K562 (cell line): Measurements from ENCODE around the gene PFKP. TPM values are rescaled to one million over a fixed set of nuclear protein-coding genes. Genes with fewer than 3 reads are reported as not detected.

Experiments
- MYNN ChIP-seq, 2 experiments: sonication (generic); formaldehyde crosslinking in 1 of 2; IDR thresholded peaks; 2 replicates each; pipeline versions ENCODE4 v1.5.0 to v1.6.1; 2016 to 2020; ENCODE audit warnings: antibody characterized with exemption in 1 of 2, missing genetic modification reagents in 1 of 2
- RBM22 ChIP-seq: fragments of 200-400 bp; formaldehyde crosslinking; IDR thresholded peaks from 2 replicates; pipeline ENCODE4 v1.6.1; 2018; ENCODE audit warnings: low read length, low read depth; ENCODE audit not compliant: poor library complexity, severe bottlenecking
- polyA plus RNA-seq, 8 experiments: library from polyadenylated mRNA; depleted of rRNA in 4 of 8; stranded (reverse) in 5 of 8; unstranded in 3 of 8; fragments of >200 nt; fragmentation: Nextera tagmentation in 2 of 8; fragmentation: Illumina TruSeq in 1 of 8; extraction: Ambion mirVana in 2 of 8; extraction: Trizol in 1 of 8; gene quantifications; 2 replicates each; pipeline versions ENCODE4 v1.2.1 to v1.2.3, GENCODE V29; 2011 to 2014; ENCODE audit warnings: inconsistent platforms in 1 of 8, missing spikeins in 1 of 8
- total RNA-seq, 7 experiments: library from RNA; depleted of rRNA in 6 of 7; stranded (reverse); fragments of >200 nt in 6 of 7; fragmentation: Illumina TruSeq in 2 of 7; extraction: Trizol in 2 of 7; gene quantifications; 2 replicates each; pipeline versions ENCODE4 v1.2.1 to v1.2.3, GENCODE V29; 2011 to 2021; ENCODE audit warnings: low replicate concordance in 1 of 7
- TF ChIP-seq, protein P1 (sequence below): sonication (generic); formaldehyde crosslinking; IDR thresholded peaks from 2 replicates; pipeline ENCODE4 v1.8.0; 2022; ENCODE audit warnings: mild to moderate bottlenecking, missing genetic modification reagents
- TF ChIP-seq, protein P2 (sequence below), 2 experiments: IDR thresholded peaks in 1 of 2; conservative IDR thresholded peaks in 1 of 2; 2 replicates each; pipeline ENCODE4 v1.6.1; 2016; ENCODE audit warnings: low read depth in 2 of 2, mild to moderate bottlenecking in 1 of 2, missing compliant biosample characterization in 1 of 2, missing genetic modification characterization in 1 of 2, moderate library complexity in 1 of 2

The PFKP gene
- total and polyA plus RNA-seq, 9 of the 15 experiments (the other 6 are each of a cell fraction or from before 2014, with no cell fraction given): 23.5 to 116 (median 62.1) TPM

DNA sequence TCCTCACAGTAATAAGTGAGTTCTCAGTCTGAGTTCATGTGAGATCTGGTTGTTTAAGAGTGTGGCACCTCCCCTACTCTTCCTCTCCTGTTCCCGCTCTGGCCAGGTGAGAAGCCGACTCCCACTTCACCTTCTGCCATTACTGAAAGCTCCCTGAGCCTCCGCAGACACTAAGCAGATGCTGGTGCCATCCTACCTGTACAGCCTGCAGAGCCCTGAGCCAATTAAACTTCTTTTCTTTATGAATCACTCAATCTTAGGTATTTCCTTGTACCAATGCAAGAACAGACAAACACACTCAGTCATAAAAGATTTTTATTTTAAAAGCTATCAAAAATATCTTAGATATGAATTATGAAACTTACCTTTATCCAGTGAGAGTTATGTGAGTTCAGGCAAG is 39.5 kb upstream of the PFKP start (continued):
- TF ChIP-seq, protein P1, sequence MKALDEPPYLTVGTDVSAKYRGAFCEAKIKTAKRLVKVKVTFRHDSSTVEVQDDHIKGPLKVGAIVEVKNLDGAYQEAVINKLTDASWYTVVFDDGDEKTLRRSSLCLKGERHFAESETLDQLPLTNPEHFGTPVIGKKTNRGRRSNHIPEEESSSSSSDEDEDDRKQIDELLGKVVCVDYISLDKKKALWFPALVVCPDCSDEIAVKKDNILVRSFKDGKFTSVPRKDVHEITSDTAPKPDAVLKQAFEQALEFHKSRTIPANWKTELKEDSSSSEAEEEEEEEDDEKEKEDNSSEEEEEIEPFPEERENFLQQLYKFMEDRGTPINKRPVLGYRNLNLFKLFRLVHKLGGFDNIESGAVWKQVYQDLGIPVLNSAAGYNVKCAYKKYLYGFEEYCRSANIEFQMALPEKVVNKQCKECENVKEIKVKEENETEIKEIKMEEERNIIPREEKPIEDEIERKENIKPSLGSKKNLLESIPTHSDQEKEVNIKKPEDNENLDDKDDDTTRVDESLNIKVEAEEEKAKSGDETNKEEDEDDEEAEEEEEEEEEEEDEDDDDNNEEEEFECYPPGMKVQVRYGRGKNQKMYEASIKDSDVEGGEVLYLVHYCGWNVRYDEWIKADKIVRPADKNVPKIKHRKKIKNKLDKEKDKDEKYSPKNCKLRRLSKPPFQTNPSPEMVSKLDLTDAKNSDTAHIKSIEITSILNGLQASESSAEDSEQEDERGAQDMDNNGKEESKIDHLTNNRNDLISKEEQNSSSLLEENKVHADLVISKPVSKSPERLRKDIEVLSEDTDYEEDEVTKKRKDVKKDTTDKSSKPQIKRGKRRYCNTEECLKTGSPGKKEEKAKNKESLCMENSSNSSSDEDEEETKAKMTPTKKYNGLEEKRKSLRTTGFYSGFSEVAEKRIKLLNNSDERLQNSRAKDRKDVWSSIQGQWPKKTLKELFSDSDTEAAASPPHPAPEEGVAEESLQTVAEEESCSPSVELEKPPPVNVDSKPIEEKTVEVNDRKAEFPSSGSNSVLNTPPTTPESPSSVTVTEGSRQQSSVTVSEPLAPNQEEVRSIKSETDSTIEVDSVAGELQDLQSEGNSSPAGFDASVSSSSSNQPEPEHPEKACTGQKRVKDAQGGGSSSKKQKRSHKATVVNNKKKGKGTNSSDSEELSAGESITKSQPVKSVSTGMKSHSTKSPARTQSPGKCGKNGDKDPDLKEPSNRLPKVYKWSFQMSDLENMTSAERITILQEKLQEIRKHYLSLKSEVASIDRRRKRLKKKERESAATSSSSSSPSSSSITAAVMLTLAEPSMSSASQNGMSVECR (CRISPR knock-in tag): no peak
- TF ChIP-seq, protein P2, sequence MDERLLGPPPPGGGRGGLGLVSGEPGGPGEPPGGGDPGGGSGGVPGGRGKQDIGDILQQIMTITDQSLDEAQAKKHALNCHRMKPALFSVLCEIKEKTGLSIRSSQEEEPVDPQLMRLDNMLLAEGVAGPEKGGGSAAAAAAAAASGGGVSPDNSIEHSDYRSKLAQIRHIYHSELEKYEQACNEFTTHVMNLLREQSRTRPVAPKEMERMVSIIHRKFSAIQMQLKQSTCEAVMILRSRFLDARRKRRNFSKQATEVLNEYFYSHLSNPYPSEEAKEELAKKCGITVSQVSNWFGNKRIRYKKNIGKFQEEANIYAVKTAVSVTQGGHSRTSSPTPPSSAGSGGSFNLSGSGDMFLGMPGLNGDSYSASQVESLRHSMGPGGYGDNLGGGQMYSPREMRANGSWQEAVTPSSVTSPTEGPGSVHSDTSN (CRISPR knock-in tag; IDR thresholded peaks at IDR 0.05; ENCODE audit: low read depth): no peak
- TF ChIP-seq, protein P2 (tag; conservative IDR thresholded peaks at IDR 0.05; ENCODE audit: low read depth): no peak
- TF ChIP-seq RBM22 (no peak), MYNN (IDR thresholded peaks at IDR 0.05) (no peak), MYNN (CRISPR knock-in tag; IDR thresholded peaks at IDR 0.05) (no peak)
